ENCODE data around the gene PC.

- TF ChIP-seq TAF1 (IDR thresholded peaks at IDR 0.05; ENCODE audit: low read depth) (no peak), EP300 (IDR thresholded peaks at IDR 0.05; ENCODE audit: borderline replicate concordance) (peak; percentile 76), CEBPB (IDR thresholded peaks at IDR 0.05) (no peak), REST (IDR thresholded peaks at IDR 0.05; ENCODE audit: low read depth) (no peak), CREB1 (IDR thresholded peaks at IDR 0.05; ENCODE audit: low read depth) (no peak), YY1 (IDR thresholded peaks at IDR 0.05; ENCODE audit: low read depth) (no peak), USF1 (IDR thresholded peaks at IDR 0.05) (no peak), TEAD4 (IDR thresholded peaks at IDR 0.05) (peak; percentile 69), EGR1 (IDR thresholded peaks at IDR 0.05) (no peak), RAD21 (IDR thresholded peaks at IDR 0.05; ENCODE audit: low read depth) (no peak), MAX (IDR thresholded peaks at IDR 0.05) (no peak), NFIC (IDR thresholded peaks at IDR 0.05) (no peak)
Observed at GRCh38 chr11:66889960-66890359, 68.2 kb downstream of the PC start.

Measured in Ishikawa (cell line).